Astrocyte (in vitro differentiated cells and primary cell): Measurements from ENCODE around the gene RMND1. TPM values are rescaled to one million over a fixed set of nuclear protein-coding genes. Genes with fewer than 3 reads are reported as not detected.
A peak's percentile ranks its signal among the peaks of the same experiment; 100 is the strongest.
"Not testable (repeated sequence)": the region's sequence is repeated elsewhere in the genome, so short reads cannot be mapped to it uniquely, and the experiment has no call there.

Experiments used
- DNase-seq: peaks from one replicate; pipeline ENCODE4 v3.0.0-alpha.2; 2010; ENCODE audit warnings: low read depth
- FAIRE-seq: peaks from 2 replicates; lab custom pipeline; 2011; peaks lifted over from hg19 to GRCh38; lab: Jason Lieb, UNC
- H2AFZ ChIP-seq: 2 replicates; pipeline ENCODE4 v1.6.0; 2012; ENCODE audit warnings: low read depth, low read length, inconsistent platforms
- H3K27ac ChIP-seq: 2 replicates; pipeline ENCODE4 v1.5.1; 2011; ENCODE audit warnings: low read depth, low read length, inconsistent platforms
- H3K27me3 ChIP-seq: 2 replicates; pipeline ENCODE4 v1.6.0; 2011; ENCODE audit warnings: low read length, inconsistent platforms; ENCODE audit not compliant: insufficient read depth
- H3K36me3 ChIP-seq: 2 replicates; pipeline ENCODE4 v1.5.1; 2011; ENCODE audit warnings: low read length, inconsistent platforms; ENCODE audit not compliant: insufficient read depth
- H3K4me1 ChIP-seq: 2 replicates; pipeline ENCODE4 v1.5.1; 2011; ENCODE audit warnings: low read length, inconsistent platforms; ENCODE audit not compliant: insufficient read depth
- H3K4me2 ChIP-seq: 2 replicates; pipeline ENCODE4 v1.6.0; 2012; ENCODE audit warnings: low read length, inconsistent platforms
- H3K4me3 ChIP-seq: 2 replicates; pipeline ENCODE4 v1.5.1; 2011; ENCODE audit warnings: low read depth, mild to moderate bottlenecking, low read length, inconsistent platforms; ENCODE audit not compliant: insufficient read depth
- H3K79me2 ChIP-seq: 2 replicates; pipeline ENCODE4 v1.6.0; 2012; ENCODE audit warnings: mild to moderate bottlenecking, low read length, inconsistent platforms; ENCODE audit not compliant: insufficient read depth
- H3K9ac ChIP-seq: 2 replicates; pipeline ENCODE4 v1.6.0; 2012; ENCODE audit warnings: mild to moderate bottlenecking, low read length, inconsistent platforms
- H3K9me3 ChIP-seq: 2 replicates; pipeline ENCODE4 v1.5.1; 2012; ENCODE audit warnings: low read depth, mild to moderate bottlenecking, low read length, inconsistent platforms; ENCODE audit not compliant: insufficient read depth
- H4K20me1 ChIP-seq: 2 replicates; pipeline ENCODE4 v1.6.0; 2012; ENCODE audit warnings: low read length, inconsistent platforms; ENCODE audit not compliant: insufficient read depth
- H3K27ac Mint-ChIP-seq: one replicate; pipeline ENCODE4 v1.8.0; 2021; ENCODE audit warnings: mild to moderate bottlenecking, mixed read lengths; ENCODE audit not compliant: unreplicated experiment
- H3K27me3 Mint-ChIP-seq: one replicate; pipeline ENCODE4 v1.8.0; 2021; ENCODE audit warnings: low read depth, mixed read lengths; ENCODE audit not compliant: unreplicated experiment
- H3K36me3 Mint-ChIP-seq: one replicate; pipeline ENCODE4 v1.8.0; 2021; ENCODE audit warnings: low read depth, mixed read lengths; ENCODE audit not compliant: unreplicated experiment
- H3K4me1 Mint-ChIP-seq: one replicate; pipeline ENCODE4 v1.8.0; 2021; ENCODE audit warnings: low read depth, mixed read lengths; ENCODE audit not compliant: unreplicated experiment
- H3K4me3 Mint-ChIP-seq: one replicate; pipeline ENCODE4 v1.8.0; 2021; ENCODE audit warnings: mild to moderate bottlenecking, moderate library complexity, mixed read lengths; ENCODE audit not compliant: unreplicated experiment
- H3K9me3 Mint-ChIP-seq: one replicate; pipeline ENCODE4 v1.8.0; 2021; ENCODE audit warnings: mild to moderate bottlenecking, mixed read lengths; ENCODE audit not compliant: unreplicated experiment
- CTCF ChIP-seq: IDR thresholded peaks from 2 replicates; pipeline ENCODE4 v1.5.1; 2011; ENCODE audit warnings: low read depth, mild to moderate bottlenecking, inconsistent platforms, low read length, moderate library complexity; ENCODE audit not compliant: insufficient read depth
- EZH2 ChIP-seq: IDR thresholded peaks from 2 replicates; pipeline ENCODE4 v1.6.1; 2012; ENCODE audit warnings: mild to moderate bottlenecking, low read length, inconsistent platforms; ENCODE audit not compliant: insufficient read depth
- total RNA-seq: library from RNA; stranded (reverse); gene quantifications from 2 replicates; pipeline ENCODE4 v1.2.1, GENCODE V29; 2021

The RMND1 gene
- total RNA-seq, 1 donor from 2014 or later = 25.9 TPM

- Histone ChIP-seq H3K4me1 (peaks cover 2% of the 10 kb centered on the region), H2AFZ (no peak overlapping the region)
- FAIRE-seq = peak; percentile 49
Measured at GRCh38 chr6:151357758-151358436, 94.0 kb downstream of the RMND1 start.

GRCh38 chr6:151356983-151357382, 94.9 kb downstream of the RMND1 start:
- peak overlapping the region; percentile 12 for H3K4me3 Mint-ChIP-seq
- not testable (repeated sequence) for H3K27me3 ChIP-seq, H3K9me3 Mint-ChIP-seq, H3K9me3 ChIP-seq, H3K4me1 Mint-ChIP-seq, H3K4me3 ChIP-seq, H3K4me1 ChIP-seq, FAIRE-seq, H3K27me3 Mint-ChIP-seq, H3K9ac ChIP-seq, DNase-seq, H3K36me3 Mint-ChIP-seq, H3K27ac ChIP-seq, H2AFZ ChIP-seq
- Histone ChIP-seq H3K79me2 (peaks cover 24% of the 10 kb centered on the region), H3K4me2 (peak overlapping the region; percentile 30), H3K36me3 (peaks cover 53% of the 10 kb centered on the region), H4K20me1 (peaks cover 21% of the 10 kb centered on the region)
- H3K27ac Mint-ChIP-seq = peak overlapping the region; percentile 83

More at GRCh38 chr6:151357758-151358436, 94.0 kb downstream of the RMND1 start:
- Mint-ChIP-seq H3K9me3 (peaks cover 2% of the 10 kb centered on the region), H3K27ac (no peak overlapping the region), H3K4me3 (no peak overlapping the region), H3K36me3 (peaks cover 3% of the 10 kb centered on the region), H3K4me1 (no peaks in the 10 kb centered on the region), H3K27me3 (no peaks in the 10 kb centered on the region)
- H3K36me3 ChIP-seq = peaks cover 45% of the 10 kb centered on the region
- no peak for TF ChIP-seq EZH2
- no peak for TF ChIP-seq CTCF
- H3K4me2 ChIP-seq = no peak overlapping the region
- no peak overlapping the region for H3K4me3 ChIP-seq
- H3K9me3 ChIP-seq = no peaks in the 10 kb centered on the region
- H3K27ac ChIP-seq = no peak overlapping the region
- H3K9ac ChIP-seq = no peak overlapping the region
- H3K27me3 ChIP-seq = no peaks in the 10 kb centered on the region
- H4K20me1 ChIP-seq = peaks cover 12% of the 10 kb centered on the region
- DNase-seq = no peak
- peaks cover 16% of the 10 kb centered on the region for H3K79me2 ChIP-seq

Other genes with a start within 250 kb of the RMND1 start
- gene AKAP12, start 212.2 kb downstream of the RMND1 start, total RNA-seq = 76.1 and 115 TPM in 2 replicates
- 19.3 and 20.8 TPM in 2 replicates for gene ZBTB2, start 60.6 kb downstream of the RMND1 start, total RNA-seq
- 0.10 and 0.14 TPM in 2 replicates for gene CCDC170, start 41.9 kb upstream of the RMND1 start, total RNA-seq